ENCODE results near the gene NUDT16L1.

- TF ChIP-seq PCBP1 (IDR thresholded peaks at IDR 0.05; ENCODE audit: borderline replicate concordance, low read depth, low read length) (no peak), GABPA (IDR thresholded peaks at IDR 0.05; ENCODE audit: low read depth, low read length) (no peak), GABPA (CRISPR knock-in tag; IDR thresholded peaks at IDR 0.05; ENCODE audit: low read depth) (no peak), ZNF816 (CRISPR knock-in tag; IDR thresholded peaks at IDR 0.05; ENCODE audit: borderline replicate concordance) (no peak), MATR3 (CRISPR knock-in tag; IDR thresholded peaks at IDR 0.05) (no peak)
- TF ChIP-seq, protein P1, sequence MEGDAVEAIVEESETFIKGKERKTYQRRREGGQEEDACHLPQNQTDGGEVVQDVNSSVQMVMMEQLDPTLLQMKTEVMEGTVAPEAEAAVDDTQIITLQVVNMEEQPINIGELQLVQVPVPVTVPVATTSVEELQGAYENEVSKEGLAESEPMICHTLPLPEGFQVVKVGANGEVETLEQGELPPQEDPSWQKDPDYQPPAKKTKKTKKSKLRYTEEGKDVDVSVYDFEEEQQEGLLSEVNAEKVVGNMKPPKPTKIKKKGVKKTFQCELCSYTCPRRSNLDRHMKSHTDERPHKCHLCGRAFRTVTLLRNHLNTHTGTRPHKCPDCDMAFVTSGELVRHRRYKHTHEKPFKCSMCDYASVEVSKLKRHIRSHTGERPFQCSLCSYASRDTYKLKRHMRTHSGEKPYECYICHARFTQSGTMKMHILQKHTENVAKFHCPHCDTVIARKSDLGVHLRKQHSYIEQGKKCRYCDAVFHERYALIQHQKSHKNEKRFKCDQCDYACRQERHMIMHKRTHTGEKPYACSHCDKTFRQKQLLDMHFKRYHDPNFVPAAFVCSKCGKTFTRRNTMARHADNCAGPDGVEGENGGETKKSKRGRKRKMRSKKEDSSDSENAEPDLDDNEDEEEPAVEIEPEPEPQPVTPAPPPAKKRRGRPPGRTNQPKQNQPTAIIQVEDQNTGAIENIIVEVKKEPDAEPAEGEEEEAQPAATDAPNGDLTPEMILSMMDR (CRISPR knock-in tag; IDR thresholded peaks at IDR 0.05): no peak
These were observed 8.6 kb downstream of the NUDT16L1 start for GRCh38 chr16:4701791-4702465.

Data from HepG2 (cell line).